RWPE2 (cell line): Measurements from ENCODE around the gene CORO1C.

Experiments
- ATAC-seq: fragments of 200-7000 bp; cut with Tn5 transposase; 3 replicates; pipeline ENCODE4 v1.9.1; 2021; ENCODE audit warnings: low read depth
- DNase-seq: peaks from one replicate; pipeline ENCODE4 v3.0.0-alpha.2; 2020; ENCODE audit warnings: low spot score
- H3K27ac ChIP-seq: fragments of 450-650 bp; 2 replicates; pipeline ENCODE4 v1.5.1; 2017; ENCODE audit warnings: mild to moderate bottlenecking; ENCODE audit not compliant: poor library complexity, severe bottlenecking
- H3K27me3 ChIP-seq: fragments of 250-450 bp; sonication (Bioruptor Pico); 2 replicates; pipeline ENCODE4 v1.5.1; 2021; ENCODE audit warnings: mild to moderate bottlenecking, moderate library complexity; ENCODE audit not compliant: insufficient read depth, poor library complexity, severe bottlenecking
- H3K36me3 ChIP-seq: fragments of 250-450 bp; sonication (Bioruptor Pico); 2 replicates; pipeline ENCODE4 v1.5.1; 2020; ENCODE audit warnings: low read depth, mild to moderate bottlenecking, moderate library complexity
- H3K4me1 ChIP-seq: fragments of 250-450 bp; sonication (Bioruptor Pico); 2 replicates; pipeline ENCODE4 v1.5.1; 2021; ENCODE audit warnings: mild to moderate bottlenecking, moderate library complexity; ENCODE audit not compliant: insufficient read depth, poor library complexity, severe bottlenecking
- H3K4me3 ChIP-seq: fragments of 250-450 bp; sonication (Bioruptor Pico); 2 replicates; pipeline ENCODE4 v1.5.1; 2021; ENCODE audit warnings: mild to moderate bottlenecking, moderate library complexity; ENCODE audit not compliant: severe bottlenecking
- H3K9me3 ChIP-seq: fragments of 250-450 bp; sonication (Bioruptor Pico); 2 replicates; pipeline ENCODE4 v1.5.1; 2021; ENCODE audit warnings: mild to moderate bottlenecking, moderate library complexity; ENCODE audit not compliant: severe bottlenecking
- TF ChIP-seq, protein P1 (sequence below): fragments of 450-650 bp; IDR thresholded peaks from one replicate; pipeline ENCODE4 v1.5.1; 2017; ENCODE audit warnings: mild to moderate bottlenecking, moderate library complexity; ENCODE audit not compliant: poor library complexity, severe bottlenecking

Gene CORO1C

DNA sequence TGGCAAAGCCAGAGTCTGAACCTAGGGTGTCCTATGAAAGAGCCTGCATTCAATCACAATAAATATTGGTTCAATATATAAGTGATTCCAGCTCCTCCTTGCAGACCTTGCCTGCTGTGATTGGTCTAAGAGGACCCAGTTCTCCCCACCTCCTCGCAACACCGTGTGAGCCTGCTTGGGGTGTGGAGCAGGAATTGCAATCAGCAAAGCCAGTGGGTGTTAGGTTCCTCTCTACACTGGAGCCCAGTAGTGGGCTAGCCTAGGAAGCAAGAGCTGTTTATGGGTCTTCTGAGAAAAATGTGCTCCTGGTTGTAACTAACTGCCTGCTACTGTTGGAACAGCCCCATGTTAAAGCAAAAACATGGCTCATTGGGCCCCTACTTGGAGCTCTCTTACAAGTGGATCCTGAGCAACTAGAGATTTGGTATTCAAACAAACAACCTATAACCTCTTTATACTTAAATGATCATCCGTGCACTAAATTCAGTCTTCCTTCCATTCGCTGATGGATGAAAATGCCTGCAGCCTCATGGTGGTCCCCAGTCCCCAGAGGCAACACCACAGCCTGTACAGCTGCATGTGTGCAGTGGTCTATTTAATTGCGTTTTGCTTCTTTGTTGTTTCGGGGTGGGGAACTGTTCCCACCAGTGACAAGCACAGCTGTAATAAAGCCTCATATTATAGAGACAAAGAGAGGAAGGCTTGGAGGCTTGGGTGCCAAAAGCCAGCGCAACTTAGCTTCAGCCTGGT lies 93.9 kb downstream of the CORO1C start:
- H3K36me3 ChIP-seq: no peaks in the 10 kb centered on the region
- peaks cover 6% of the 10 kb centered on the region for H3K4me1 ChIP-seq
- no peak overlapping the region for H3K27ac ChIP-seq
- DNase-seq (no peak), ATAC-seq (no peak)
- H3K9me3 ChIP-seq: no peaks in the 10 kb centered on the region
- no peaks in the 10 kb centered on the region for H3K27me3 ChIP-seq
- no peak overlapping the region for H3K4me3 ChIP-seq
- TF ChIP-seq, protein P1, sequence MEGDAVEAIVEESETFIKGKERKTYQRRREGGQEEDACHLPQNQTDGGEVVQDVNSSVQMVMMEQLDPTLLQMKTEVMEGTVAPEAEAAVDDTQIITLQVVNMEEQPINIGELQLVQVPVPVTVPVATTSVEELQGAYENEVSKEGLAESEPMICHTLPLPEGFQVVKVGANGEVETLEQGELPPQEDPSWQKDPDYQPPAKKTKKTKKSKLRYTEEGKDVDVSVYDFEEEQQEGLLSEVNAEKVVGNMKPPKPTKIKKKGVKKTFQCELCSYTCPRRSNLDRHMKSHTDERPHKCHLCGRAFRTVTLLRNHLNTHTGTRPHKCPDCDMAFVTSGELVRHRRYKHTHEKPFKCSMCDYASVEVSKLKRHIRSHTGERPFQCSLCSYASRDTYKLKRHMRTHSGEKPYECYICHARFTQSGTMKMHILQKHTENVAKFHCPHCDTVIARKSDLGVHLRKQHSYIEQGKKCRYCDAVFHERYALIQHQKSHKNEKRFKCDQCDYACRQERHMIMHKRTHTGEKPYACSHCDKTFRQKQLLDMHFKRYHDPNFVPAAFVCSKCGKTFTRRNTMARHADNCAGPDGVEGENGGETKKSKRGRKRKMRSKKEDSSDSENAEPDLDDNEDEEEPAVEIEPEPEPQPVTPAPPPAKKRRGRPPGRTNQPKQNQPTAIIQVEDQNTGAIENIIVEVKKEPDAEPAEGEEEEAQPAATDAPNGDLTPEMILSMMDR: no peak

DNA sequence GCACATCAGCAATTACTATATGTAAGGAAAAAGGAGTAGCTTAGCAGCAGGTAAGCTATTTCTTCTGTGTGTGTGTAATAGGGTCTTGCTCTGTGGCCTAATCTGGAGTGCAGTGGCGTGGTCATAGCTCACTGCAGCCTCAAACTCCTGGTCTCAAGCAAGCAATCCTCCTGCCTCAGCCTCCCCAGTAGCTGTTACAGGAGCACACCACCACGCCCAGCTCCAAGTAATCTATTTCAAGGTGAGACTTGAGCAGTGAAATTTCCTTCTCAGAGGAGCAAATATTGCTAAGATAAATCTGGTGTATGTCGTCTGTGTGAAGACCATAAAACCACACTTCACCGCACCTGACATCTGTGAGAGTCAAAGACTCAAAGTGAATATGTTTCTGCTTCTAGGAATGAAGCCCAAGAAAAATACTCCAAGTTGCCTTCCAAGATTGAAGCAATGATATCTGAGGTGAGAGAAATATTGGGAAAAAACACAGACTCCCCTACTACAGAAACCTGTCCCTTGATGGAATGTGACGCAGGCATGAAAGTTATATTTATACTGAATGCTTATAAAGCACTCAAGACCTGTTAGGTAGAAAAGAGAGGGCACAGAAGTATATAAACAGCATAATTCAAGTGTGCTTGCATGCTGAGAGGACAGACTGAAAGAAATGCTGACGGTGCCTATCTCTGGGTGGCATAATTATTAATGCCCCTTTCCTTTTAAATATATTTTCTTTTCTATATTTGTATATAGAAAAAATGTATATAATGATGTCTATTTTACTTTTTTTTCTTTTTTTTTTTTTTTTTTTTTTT lies 95.1 kb downstream of the CORO1C start:
- no peaks in the 10 kb centered on the region for H3K9me3 ChIP-seq
- TF ChIP-seq, protein P1: no peak
- DNase-seq (no peak), ATAC-seq (no peak)
- H3K4me3 ChIP-seq: no peak overlapping the region
- no peak overlapping the region for H3K27ac ChIP-seq
- H3K27me3 ChIP-seq: no peaks in the 10 kb centered on the region
- no peaks in the 10 kb centered on the region for H3K36me3 ChIP-seq
- H3K4me1 ChIP-seq: peaks cover 12% of the 10 kb centered on the region

DNA sequence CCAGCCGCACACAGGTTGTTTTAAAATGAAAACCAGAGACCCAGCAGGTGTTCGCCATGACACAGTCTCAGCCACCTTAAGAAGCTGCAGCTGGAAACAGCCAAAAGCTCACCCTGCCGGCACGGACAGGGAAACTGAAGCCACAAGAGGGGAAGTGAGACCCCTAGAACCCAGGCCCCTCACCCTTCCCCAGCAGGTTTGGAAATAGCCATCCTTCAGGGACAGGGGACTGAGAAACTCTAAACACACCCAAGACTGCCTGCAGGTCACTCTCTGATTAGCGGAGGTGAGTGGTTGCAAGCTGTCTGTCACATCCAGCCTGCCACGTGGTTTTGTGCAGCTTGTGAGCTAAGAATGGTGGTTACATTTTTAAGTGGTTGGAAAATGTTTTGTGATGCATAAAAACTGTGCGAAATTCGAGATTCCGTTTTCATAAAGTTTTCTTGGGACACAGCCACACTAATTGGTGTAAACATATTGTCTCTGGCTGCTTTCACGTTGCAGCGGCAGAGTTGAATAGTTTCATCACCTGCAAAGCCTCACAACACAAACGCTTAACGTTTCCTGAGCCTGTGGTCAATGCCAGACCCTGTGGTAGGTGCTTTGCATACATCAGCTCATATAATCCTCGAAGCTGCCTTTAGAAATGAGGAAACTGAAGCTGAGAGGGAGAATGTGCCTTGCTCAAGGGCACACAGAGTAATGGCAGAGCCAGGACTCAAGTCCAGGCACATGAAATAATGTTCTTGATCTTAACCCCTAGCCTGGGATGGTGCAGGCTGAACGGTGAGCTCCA lies 95.9 kb downstream of the CORO1C start:
- ATAC-seq: no peak
- Histone ChIP-seq H3K36me3 (no peaks in the 10 kb centered on the region), H3K9me3 (no peaks in the 10 kb centered on the region), H3K27me3 (no peaks in the 10 kb centered on the region), H3K4me3 (no peak overlapping the region), H3K27ac (no peak overlapping the region), H3K4me1 (peaks cover 20% of the 10 kb centered on the region)
- DNase-seq: no peak
- TF ChIP-seq, protein P1: no peak

- Histone ChIP-seq H3K4me1 (peaks cover 25% of the 10 kb centered on the region), H3K36me3 (no peaks in the 10 kb centered on the region), H3K4me3 (no peak overlapping the region), H3K27me3 (no peaks in the 10 kb centered on the region), H3K9me3 (no peaks in the 10 kb centered on the region), H3K27ac (no peak overlapping the region)
- TF ChIP-seq, protein P1: no peak
- DNase-seq: no peak
- no peak for ATAC-seq
These were observed 97.0 kb downstream of the CORO1C start for GRCh38 chr12:108634341-108634751.
